A673 (cell line): ENCODE measurements around the gene FRAS1. TPM values are rescaled to one million over a fixed set of nuclear protein-coding genes. Genes with fewer than 3 reads are reported as not detected.
"Not testable (repeated sequence)": the region's sequence is repeated elsewhere in the genome, so short reads cannot be mapped to it uniquely, and the experiment has no call there.

Source experiments
- BruUV-seq: library from RNA; stranded (reverse); fragments of 400-500 nt; replicated peaks from 2 replicates; lab custom pipeline; 2021; lab: Mats Ljungman, UMichigan
- CTCF ChIA-PET: fragments of 300-600 bp; sonication (Branson Sonifier 250); formaldehyde crosslinking; loops from one replicate; lab custom pipeline; 2022; ENCODE audit warnings: antibody characterized with exemption; lab: Charles Lee
- POLR2A ChIA-PET: fragments of 300-600 bp; sonication (Branson Sonifier 250); formaldehyde crosslinking; loops from one replicate; lab custom pipeline; 2022; ENCODE audit warnings: antibody characterized with exemption; ENCODE audit not compliant: low non-redundant PET; lab: Charles Lee
- DNase-seq: peaks from one replicate; pipeline ENCODE4 v3.0.0-alpha.2; 2015; ENCODE audit warnings: low spot score
- H3K27ac ChIP-seq: fragments of 200-600 bp; sonication (generic); 2 replicates; pipeline ENCODE4 v1.5.1; 2016; ENCODE audit warnings: mixed run types, low read depth, mild to moderate bottlenecking, mixed read lengths, antibody characterized with exemption, low read length; ENCODE audit not compliant: poor library complexity, severe bottlenecking
- H3K27me3 ChIP-seq: fragments of 200-600 bp; sonication (generic); replicated peaks from 2 replicates; pipeline ENCODE4 v1.6.1; 2017; ENCODE audit warnings: mixed run types, low read depth, mild to moderate bottlenecking, mixed read lengths, antibody characterized with exemption, low read length; ENCODE audit not compliant: insufficient read depth, poor library complexity
- H3K36me3 ChIP-seq: fragments of 200-600 bp; sonication (generic); 2 replicates; pipeline ENCODE4 v1.6.1; 2016; ENCODE audit warnings: mixed run types, mild to moderate bottlenecking, mixed read lengths, antibody characterized with exemption, low read length; ENCODE audit not compliant: insufficient read depth, poor library complexity, severe bottlenecking
- H3K4me1 ChIP-seq: fragments of 200-600 bp; sonication (generic); 2 replicates; pipeline ENCODE4 v1.6.1; 2017; ENCODE audit warnings: mixed run types, mild to moderate bottlenecking, mixed read lengths, antibody characterized with exemption, low read length; ENCODE audit not compliant: insufficient read depth, poor library complexity, severe bottlenecking
- H3K4me3 ChIP-seq: fragments of 200-600 bp; sonication (generic); 2 replicates; pipeline ENCODE4 v1.5.1; 2016; ENCODE audit warnings: low read depth, mixed run types, mild to moderate bottlenecking, mixed read lengths, low read length; ENCODE audit not compliant: poor library complexity, severe bottlenecking
- H3K9me3 ChIP-seq: fragments of 200-600 bp; sonication (generic); 2 replicates; pipeline ENCODE4 v1.6.1; 2016; ENCODE audit warnings: mixed run types, low read depth, mild to moderate bottlenecking, mixed read lengths, antibody characterized with exemption, low read length; ENCODE audit not compliant: poor library complexity, severe bottlenecking
- EZH2 ChIP-seq: fragments of 200-600 bp; sonication (generic); IDR thresholded peaks from 2 replicates; pipeline ENCODE4 v1.6.1; 2017; ENCODE audit warnings: borderline replicate concordance, low read depth, mild to moderate bottlenecking, mixed read lengths, antibody characterized with exemption, low read length; ENCODE audit not compliant: poor library complexity, severe bottlenecking
- intact Hi-C: fragments of 100-400 bp; cut with micrococcal nuclease; formaldehyde crosslinking; loops from one replicate; pipeline ENCODE4 v1.10.0; 2022; ENCODE audit not compliant: unreplicated experiment
- total RNA-seq: library from RNA; stranded (reverse); gene quantifications from 2 replicates; pipeline ENCODE4 v1.2.3, GENCODE V29; 2021
- TF ChIP-seq, protein P1 (sequence below): fragments of 300-800, 200-600 bp; sonication (generic); conservative IDR thresholded peaks from 2 replicates; pipeline ENCODE4 v1.5.1; 2017; ENCODE audit warnings: low read depth, mild to moderate bottlenecking, antibody characterized with exemption, low read length, moderate library complexity, mixed read lengths

The FRAS1 gene
- total RNA-seq, 1 experiment from 2014 or later, result 0.06 TPM

DNA sequence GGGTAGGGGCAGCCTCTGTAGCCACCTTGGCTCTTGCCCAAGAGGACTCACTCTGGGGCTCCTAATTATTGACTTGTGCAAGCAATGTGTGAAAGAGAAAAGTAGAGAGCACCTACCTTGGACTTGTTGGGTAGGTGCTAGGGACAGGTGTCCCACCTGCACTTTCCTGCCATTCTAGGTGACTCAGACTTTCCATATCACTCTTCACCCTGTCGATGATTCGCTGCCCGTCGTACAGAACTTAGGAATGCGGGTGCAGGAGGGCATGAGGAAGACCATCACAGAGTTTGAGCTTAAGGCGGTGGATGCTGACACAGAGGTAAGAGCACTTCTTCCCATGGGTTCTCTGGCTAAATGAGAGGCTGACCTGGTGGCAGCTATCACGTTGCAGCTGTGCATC is 407.1 kb downstream of the FRAS1 start:
- Histone ChIP-seq H3K4me3 (no peak overlapping the region), H3K27ac (no peak overlapping the region), H3K27me3 (no peaks in the 10 kb centered on the region), H3K9me3 (no peaks in the 10 kb centered on the region), H3K36me3 (no peaks in the 10 kb centered on the region), H3K4me1 (no peaks in the 10 kb centered on the region)
- no peak for TF ChIP-seq EZH2
- TF ChIP-seq, protein P1, sequence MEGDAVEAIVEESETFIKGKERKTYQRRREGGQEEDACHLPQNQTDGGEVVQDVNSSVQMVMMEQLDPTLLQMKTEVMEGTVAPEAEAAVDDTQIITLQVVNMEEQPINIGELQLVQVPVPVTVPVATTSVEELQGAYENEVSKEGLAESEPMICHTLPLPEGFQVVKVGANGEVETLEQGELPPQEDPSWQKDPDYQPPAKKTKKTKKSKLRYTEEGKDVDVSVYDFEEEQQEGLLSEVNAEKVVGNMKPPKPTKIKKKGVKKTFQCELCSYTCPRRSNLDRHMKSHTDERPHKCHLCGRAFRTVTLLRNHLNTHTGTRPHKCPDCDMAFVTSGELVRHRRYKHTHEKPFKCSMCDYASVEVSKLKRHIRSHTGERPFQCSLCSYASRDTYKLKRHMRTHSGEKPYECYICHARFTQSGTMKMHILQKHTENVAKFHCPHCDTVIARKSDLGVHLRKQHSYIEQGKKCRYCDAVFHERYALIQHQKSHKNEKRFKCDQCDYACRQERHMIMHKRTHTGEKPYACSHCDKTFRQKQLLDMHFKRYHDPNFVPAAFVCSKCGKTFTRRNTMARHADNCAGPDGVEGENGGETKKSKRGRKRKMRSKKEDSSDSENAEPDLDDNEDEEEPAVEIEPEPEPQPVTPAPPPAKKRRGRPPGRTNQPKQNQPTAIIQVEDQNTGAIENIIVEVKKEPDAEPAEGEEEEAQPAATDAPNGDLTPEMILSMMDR, result no peak
- CTCF ChIA-PET, result no interaction called here
- intact Hi-C loops, result no loop called here
- no TSS peak for BruUV-seq
- no peak for DNase-seq
- POLR2A ChIA-PET, result no interaction called here

DNA sequence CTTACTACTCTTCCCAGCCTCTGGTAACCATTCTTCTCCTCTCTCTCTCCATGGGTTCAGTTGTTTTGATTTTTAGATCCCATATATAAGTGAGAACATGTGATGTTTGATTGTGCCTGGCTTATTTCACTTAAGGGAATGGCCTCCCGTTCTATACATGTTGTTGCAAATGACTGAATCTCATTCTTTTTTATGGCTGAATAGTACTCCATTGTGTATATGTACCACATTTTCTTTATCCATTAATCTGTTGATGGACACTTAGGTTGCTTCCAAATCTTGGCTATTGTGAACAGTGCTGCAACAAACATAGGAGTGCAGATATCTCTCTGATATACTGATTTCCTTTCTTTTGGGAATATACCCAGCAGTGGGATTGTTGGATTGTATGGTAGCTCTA is 410.1 kb downstream of the FRAS1 start:
- H3K27ac ChIP-seq, CTCF ChIA-PET, H3K4me3 ChIP-seq, H3K9me3 ChIP-seq, intact Hi-C loops, H3K4me1 ChIP-seq, H3K27me3 ChIP-seq, DNase-seq, POLR2A ChIA-PET, H3K36me3 ChIP-seq, BruUV-seq: not testable (repeated sequence)

DNA sequence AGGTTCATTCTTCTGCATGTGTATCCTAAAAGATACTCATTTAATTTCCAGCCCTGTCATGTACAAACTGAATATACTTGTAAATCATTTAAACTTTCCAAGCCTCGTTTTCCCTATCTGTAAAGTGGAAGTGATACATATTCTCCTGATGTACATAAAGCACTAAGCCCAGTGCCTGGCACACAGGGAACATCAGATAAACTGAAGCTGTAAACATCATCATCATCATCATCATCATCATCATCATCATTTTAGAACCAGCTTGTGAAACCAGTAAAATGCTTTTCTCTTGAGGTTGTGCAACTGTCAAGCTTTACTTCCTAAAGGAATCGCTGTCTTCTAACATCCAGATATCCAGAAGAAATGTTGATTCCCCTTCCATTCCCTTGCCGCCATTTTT is 411.1 kb downstream of the FRAS1 start:
- Histone ChIP-seq H3K36me3 (no peaks in the 10 kb centered on the region), H3K9me3 (no peaks in the 10 kb centered on the region), H3K4me1 (no peaks in the 10 kb centered on the region), H3K4me3 (no peak overlapping the region), H3K27ac (no peak overlapping the region), H3K27me3 (no peaks in the 10 kb centered on the region)
- CTCF ChIA-PET, result no interaction called here
- no TSS peak for BruUV-seq
- no peak for TF ChIP-seq EZH2
- TF ChIP-seq, protein P1, result no peak
- intact Hi-C loops, result no loop called here
- no peak for DNase-seq
- POLR2A ChIA-PET, result no interaction called here

DNA sequence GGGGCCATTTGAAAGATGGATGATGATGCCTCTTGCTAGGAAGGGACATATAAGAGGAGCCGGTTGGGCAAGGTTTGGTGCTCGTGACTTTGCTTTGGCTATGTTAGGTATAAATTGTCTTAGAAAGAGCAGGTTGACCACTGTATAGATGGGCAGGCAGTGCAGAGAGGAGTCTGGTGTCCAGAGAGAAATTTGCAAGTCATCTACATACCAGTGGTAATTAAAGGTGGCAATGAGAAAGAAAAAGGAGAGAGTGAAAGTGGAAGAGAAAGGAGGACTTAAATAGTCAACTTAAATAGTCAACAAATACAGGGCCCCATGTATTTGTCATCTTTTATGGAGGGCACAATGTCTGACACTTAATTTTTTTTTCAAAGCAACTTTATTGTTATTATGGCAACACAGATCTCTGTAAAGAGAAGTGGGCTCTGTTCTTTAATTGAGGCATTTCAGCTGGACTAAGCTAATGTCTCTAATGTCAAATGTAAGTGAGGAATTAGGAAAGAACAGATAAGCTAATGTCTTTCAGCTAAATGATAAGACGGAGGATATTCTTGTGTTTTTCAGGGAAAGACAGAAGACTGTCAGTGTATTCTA is 419.1 kb downstream of the FRAS1 start:
- Histone ChIP-seq H3K4me1 (no peaks in the 10 kb centered on the region), H3K4me3 (no peak overlapping the region), H3K27me3 (no peaks in the 10 kb centered on the region), H3K27ac (no peak overlapping the region), H3K9me3 (no peaks in the 10 kb centered on the region), H3K36me3 (no peaks in the 10 kb centered on the region)
- CTCF ChIA-PET, result no interaction called here
- no peak for DNase-seq
- TF ChIP-seq, protein P1, result no peak
- TF ChIP-seq EZH2, result no peak
- intact Hi-C loops, result no loop called here
- BruUV-seq, result no TSS peak
- POLR2A ChIA-PET, result no interaction called here
